ENCODE measurements around the gene BDKRB2.

The BDKRB2 gene

GRCh38 chr14:96260341-96260821 is 55.7 kb downstream of the BDKRB2 start:
- TF ChIP-seq CTCF (IDR thresholded peaks at IDR 0.05; ENCODE audit: insufficient read depth, low read length), result no peak
- TF ChIP-seq, protein P1, sequence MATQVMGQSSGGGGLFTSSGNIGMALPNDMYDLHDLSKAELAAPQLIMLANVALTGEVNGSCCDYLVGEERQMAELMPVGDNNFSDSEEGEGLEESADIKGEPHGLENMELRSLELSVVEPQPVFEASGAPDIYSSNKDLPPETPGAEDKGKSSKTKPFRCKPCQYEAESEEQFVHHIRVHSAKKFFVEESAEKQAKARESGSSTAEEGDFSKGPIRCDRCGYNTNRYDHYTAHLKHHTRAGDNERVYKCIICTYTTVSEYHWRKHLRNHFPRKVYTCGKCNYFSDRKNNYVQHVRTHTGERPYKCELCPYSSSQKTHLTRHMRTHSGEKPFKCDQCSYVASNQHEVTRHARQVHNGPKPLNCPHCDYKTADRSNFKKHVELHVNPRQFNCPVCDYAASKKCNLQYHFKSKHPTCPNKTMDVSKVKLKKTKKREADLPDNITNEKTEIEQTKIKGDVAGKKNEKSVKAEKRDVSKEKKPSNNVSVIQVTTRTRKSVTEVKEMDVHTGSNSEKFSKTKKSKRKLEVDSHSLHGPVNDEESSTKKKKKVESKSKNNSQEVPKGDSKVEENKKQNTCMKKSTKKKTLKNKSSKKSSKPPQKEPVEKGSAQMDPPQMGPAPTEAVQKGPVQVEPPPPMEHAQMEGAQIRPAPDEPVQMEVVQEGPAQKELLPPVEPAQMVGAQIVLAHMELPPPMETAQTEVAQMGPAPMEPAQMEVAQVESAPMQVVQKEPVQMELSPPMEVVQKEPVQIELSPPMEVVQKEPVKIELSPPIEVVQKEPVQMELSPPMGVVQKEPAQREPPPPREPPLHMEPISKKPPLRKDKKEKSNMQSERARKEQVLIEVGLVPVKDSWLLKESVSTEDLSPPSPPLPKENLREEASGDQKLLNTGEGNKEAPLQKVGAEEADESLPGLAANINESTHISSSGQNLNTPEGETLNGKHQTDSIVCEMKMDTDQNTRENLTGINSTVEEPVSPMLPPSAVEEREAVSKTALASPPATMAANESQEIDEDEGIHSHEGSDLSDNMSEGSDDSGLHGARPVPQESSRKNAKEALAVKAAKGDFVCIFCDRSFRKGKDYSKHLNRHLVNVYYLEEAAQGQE (IDR thresholded peaks at IDR 0.05; ENCODE audit: insufficient replicate concordance, low read depth), result no peak
- no peak for TF ChIP-seq GABPA (IDR thresholded peaks at IDR 0.05; ENCODE audit: low read depth)
- no peak for TF ChIP-seq POLR2AphosphoS5 (IDR thresholded peaks at IDR 0.05; ENCODE audit: low read depth)
- no peak for TF ChIP-seq SPI1 (IDR thresholded peaks at IDR 0.05; ENCODE audit: borderline replicate concordance, low read depth)
- no peak overlapping the region for H3K27ac ChIP-seq (replicated peaks)
- no peak overlapping the region for H3K4me3 ChIP-seq (replicated peaks; ENCODE audit: insufficient read depth, low read length)
- peaks cover 5% of the 10 kb centered on the region for H3K27me3 ChIP-seq (ENCODE audit: insufficient read depth, poor library complexity, severe bottlenecking)
- peak in 1 of 2 experiments; percentile 32 for DNase-seq (ENCODE audit: low read depth in 1 of 2, low spot score in 1 of 2)

DNA sequence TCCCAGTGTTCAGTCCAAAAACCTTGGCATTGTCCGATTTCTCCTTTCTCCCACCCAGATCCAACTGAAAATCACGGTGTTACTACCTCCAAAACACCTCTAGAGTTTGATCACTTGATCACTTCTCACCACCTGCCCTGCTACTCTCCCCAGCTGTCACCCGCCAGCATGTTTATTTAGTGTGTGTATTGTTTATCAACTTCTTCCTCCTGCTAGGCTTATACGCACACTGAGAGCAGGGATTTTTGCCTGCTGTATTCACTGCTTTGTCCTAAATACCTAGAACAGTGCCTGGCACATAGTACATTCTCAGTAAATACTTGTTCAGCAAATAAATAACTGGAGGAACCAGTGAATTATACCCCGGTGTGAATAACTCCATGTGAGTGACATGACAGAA is 56.4 kb downstream of the BDKRB2 start:
- TF ChIP-seq GABPA (IDR thresholded peaks at IDR 0.05; ENCODE audit: low read depth) (no peak), CTCF (IDR thresholded peaks at IDR 0.05; ENCODE audit: insufficient read depth, low read length) (no peak), POLR2AphosphoS5 (IDR thresholded peaks at IDR 0.05; ENCODE audit: low read depth) (no peak), SPI1 (IDR thresholded peaks at IDR 0.05; ENCODE audit: borderline replicate concordance, low read depth) (no peak)
- TF ChIP-seq, protein P1 (IDR thresholded peaks at IDR 0.05; ENCODE audit: insufficient replicate concordance, low read depth), result no peak
- H3K4me3 ChIP-seq (replicated peaks; ENCODE audit: insufficient read depth, low read length), result no peak overlapping the region
- DNase-seq (ENCODE audit: low read depth in 1 of 2, low spot score in 1 of 2), result no peak
- peaks cover 5% of the 10 kb centered on the region for H3K27me3 ChIP-seq (ENCODE audit: insufficient read depth, poor library complexity, severe bottlenecking)
- H3K27ac ChIP-seq (replicated peaks), result no peak overlapping the region

DNA sequence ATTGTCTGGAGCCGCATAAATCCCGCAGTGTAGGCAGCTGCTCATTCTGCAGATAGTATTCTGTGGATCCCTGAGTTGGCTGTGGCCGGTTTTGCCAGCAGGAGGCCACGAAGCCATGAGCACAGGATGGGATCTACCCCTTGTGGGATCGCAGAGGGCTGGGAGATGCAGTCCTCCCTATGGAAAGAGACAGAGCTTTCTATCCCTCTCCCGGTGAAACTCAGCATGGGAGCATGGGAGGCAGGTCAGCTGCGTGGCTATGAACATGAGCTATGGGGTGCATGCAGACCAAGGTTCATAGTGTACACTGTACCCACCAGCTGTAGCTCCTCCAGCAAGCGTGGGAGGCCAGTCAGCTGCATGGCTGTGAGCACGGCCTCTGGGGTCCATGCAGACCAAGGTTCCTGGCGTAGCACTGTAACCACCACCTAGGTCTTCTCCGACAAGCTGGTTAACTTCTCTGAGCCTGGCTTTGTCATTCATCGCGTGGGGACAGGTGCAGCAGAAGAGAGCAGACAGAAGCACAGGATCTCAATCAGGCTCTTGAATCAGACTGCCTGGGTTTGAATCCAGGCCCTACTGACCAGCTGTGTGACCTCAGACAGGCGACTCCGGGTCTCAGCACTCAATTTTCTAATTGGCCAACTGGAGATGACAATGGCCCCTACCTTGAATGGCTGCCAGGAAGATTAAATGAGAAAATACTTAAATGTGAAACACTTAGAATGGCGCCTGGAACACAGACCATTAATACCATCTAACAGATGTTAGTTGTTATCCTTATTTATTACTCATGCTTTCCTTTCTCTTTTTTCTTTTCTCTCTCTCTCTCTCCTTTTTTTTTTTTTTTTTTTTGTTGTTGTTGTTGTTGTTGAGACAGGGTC is 57.4 kb downstream of the BDKRB2 start:
- Histone ChIP-seq H3K27me3 (ENCODE audit: insufficient read depth, poor library complexity, severe bottlenecking) (peaks cover 5% of the 10 kb centered on the region), H3K4me3 (replicated peaks; ENCODE audit: insufficient read depth, low read length) (no peak overlapping the region), H3K27ac (replicated peaks) (no peak overlapping the region)
- no peak for DNase-seq (ENCODE audit: low read depth in 1 of 2, low spot score in 1 of 2)
- no peak for TF ChIP-seq POLR2AphosphoS5 (IDR thresholded peaks at IDR 0.05; ENCODE audit: low read depth)
- TF ChIP-seq CTCF (IDR thresholded peaks at IDR 0.05; ENCODE audit: insufficient read depth, low read length), result no peak
- TF ChIP-seq SPI1 (IDR thresholded peaks at IDR 0.05; ENCODE audit: borderline replicate concordance, low read depth), result no peak
- TF ChIP-seq GABPA (IDR thresholded peaks at IDR 0.05; ENCODE audit: low read depth), result no peak
- TF ChIP-seq, protein P1 (IDR thresholded peaks at IDR 0.05; ENCODE audit: insufficient replicate concordance, low read depth), result no peak
